ENCODE results near the gene BRCC3. TPM values are rescaled to one million over a fixed set of nuclear protein-coding genes. Genes with fewer than 3 reads are reported as not detected.

BRCC3 gene
- polyA plus RNA-seq, 1 of the 3 experiments (the other 2 are of a cell fraction), result 11.2 TPM

- H3K9ac ChIP-seq, result no peak overlapping the region
- H3K27ac ChIP-seq (ENCODE audit: low read depth in 2 of 2, low read length in 1 of 2), result peak overlapping the region in 1 of 2 experiments; percentile 59; a peak in 1 of 4 replicates
- peak overlapping the region; percentile 9; the same call in 1 of the 2 replicates for H3K4me2 ChIP-seq
- peak; percentile 70; the same call in 1 of the 2 replicates for TF ChIP-seq FOSL2 (IDR thresholded peaks at IDR 0.05; ENCODE audit: borderline replicate concordance, low read depth)
- TF ChIP-seq JUND (IDR thresholded peaks at IDR 0.05), result peak; percentile 47; the same call in 1 of the 2 replicates
- TF ChIP-seq EP300 (IDR thresholded peaks at IDR 0.05; ENCODE audit: borderline replicate concordance in 1 of 2, low read depth in 1 of 2, low read length in 1 of 2), result no peak
- peak; percentile 27; the same call in 1 of the 2 replicates for TF ChIP-seq RXRA (IDR thresholded peaks at IDR 0.05; ENCODE audit: borderline replicate concordance, low read depth)
- TF ChIP-seq TEAD4 (IDR thresholded peaks at IDR 0.05; ENCODE audit: borderline replicate concordance, insufficient read depth), result no peak
- no peak overlapping the region for H3K4me3 ChIP-seq (ENCODE audit: low read depth in 2 of 2, low read length in 1 of 2)
- H3K36me3 ChIP-seq (replicated peaks in 1 of 2; ENCODE audit: control insufficient read depth in 1 of 2, insufficient read depth in 2 of 2, low read length in 1 of 2), result no peaks in the 10 kb centered on the region
- CTCF ChIA-PET, result interaction anchor here (0.7 to 6.9 kb wide), 2 partner anchors 11 to 18 kb away, joined by 3 to 35 read pairs; no protein-coding TSS in a partner anchor
- no peaks in the 10 kb centered on the region for H3K9me3 ChIP-seq
- peaks cover 5% of the 10 kb centered on the region for H3F3A ChIP-seq (replicated peaks; ENCODE audit: insufficient read depth)
- DNase-seq, result no peak
- H3K79me2 ChIP-seq (ENCODE audit: insufficient read depth), result peaks cover 43% of the 10 kb centered on the region
- H3K27me3 ChIP-seq (ENCODE audit: insufficient read depth), result no peaks in the 10 kb centered on the region
- H3K9me2 ChIP-seq, result no peaks in the 10 kb centered on the region
- no peaks in the 10 kb centered on the region; a peak in 2 of 4 replicates for H3K4me1 ChIP-seq (ENCODE audit: control insufficient read depth in 1 of 2, insufficient read depth in 2 of 2, low read depth in 1 of 2, low read length in 1 of 2)
- H2AFZ ChIP-seq (ENCODE audit: low read depth), result no peak overlapping the region
- WGBS (ENCODE audit: low lambda C conversion rate), result 7% methylated on average over 1 of the region's 1 CpG
- POLR2A ChIA-PET, result no interaction called here
- no peaks in the 10 kb centered on the region for H4K20me1 ChIP-seq (ENCODE audit: insufficient read depth)
Observed at GRCh38 chrX:155068165-155068564, 3.1 kb upstream of the BRCC3 start.

- Histone ChIP-seq H4K20me1 (ENCODE audit: insufficient read depth) (no peaks in the 10 kb centered on the region), H3K27ac (ENCODE audit: low read depth in 2 of 2, low read length in 1 of 2) (peak overlapping the region in 1 of 2 experiments; percentile 75; a peak in 1 of 4 replicates), H2AFZ (ENCODE audit: low read depth) (no peak overlapping the region), H3K36me3 (replicated peaks in 1 of 2; ENCODE audit: control insufficient read depth in 1 of 2, insufficient read depth in 2 of 2, low read length in 1 of 2) (peaks cover 0 to 10% of the 10 kb centered on the region in 2 experiments), H3K4me3 (ENCODE audit: low read depth in 2 of 2, low read length in 1 of 2) (peak overlapping the region; percentile 64; a peak in 3 of 4 replicates), H3K9me3 (no peaks in the 10 kb centered on the region), H3K9ac (peak overlapping the region; percentile 83; the same call in 1 of the 2 replicates), H3K79me2 (ENCODE audit: insufficient read depth) (peaks cover 43% of the 10 kb centered on the region), H3K27me3 (ENCODE audit: insufficient read depth) (no peaks in the 10 kb centered on the region), H3F3A (replicated peaks; ENCODE audit: insufficient read depth) (peaks cover 5% of the 10 kb centered on the region), H3K4me2 (peak overlapping the region; percentile 68), H3K4me1 (ENCODE audit: control insufficient read depth in 1 of 2, insufficient read depth in 2 of 2, low read depth in 1 of 2, low read length in 1 of 2) (no peaks in the 10 kb centered on the region; a peak in 2 of 4 replicates), H3K9me2 (no peaks in the 10 kb centered on the region)
- 52% methylated on average over 1 of the region's 1 CpG for WGBS (ENCODE audit: low lambda C conversion rate)
- DNase-seq, result no peak
- ChIA-PET CTCF (interaction anchor here (6.9 kb wide), 1 partner anchor 12 kb away, joined by 35 read pairs; no protein-coding TSS in a partner anchor), POLR2A (no interaction called here)
- TF ChIP-seq MXI1 (IDR thresholded peaks at IDR 0.05; ENCODE audit: low read depth, low read length), result no peak
- TF ChIP-seq IRF3 (IDR thresholded peaks at IDR 0.05; ENCODE audit: low read depth, low read length), result no peak
- TF ChIP-seq SMC3 (IDR thresholded peaks at IDR 0.05; ENCODE audit: low read depth, low read length), result no peak
- no peak for TF ChIP-seq ZBTB33 (IDR thresholded peaks at IDR 0.05; ENCODE audit: borderline replicate concordance, low read depth)
- TF ChIP-seq GATA2 (CRISPR knock-in tag; IDR thresholded peaks at IDR 0.05), result no peak
- TF ChIP-seq USF2 (IDR thresholded peaks at IDR 0.05; ENCODE audit: borderline replicate concordance, low read depth, low read length), result no peak
Observed at GRCh38 chrX:155069414-155069813, 1.9 kb upstream of the BRCC3 start.
